ENCODE results near the gene NECAB2.
"Not testable (repeated sequence)": the region's sequence is repeated elsewhere in the genome, so short reads cannot be mapped to it uniquely, and the experiment has no call there.

The NECAB2 gene

GRCh38 chr16:83936581-83937165 lies 31.4 kb upstream of the NECAB2 start:
- no peak for DNase-seq (ENCODE audit: low read depth)

GRCh38 chr16:83937267-83937666 lies 30.8 kb upstream of the NECAB2 start:
- DNase-seq (ENCODE audit: low read depth), result no peak

- DNase-seq (ENCODE audit: low read depth), result no peak
Observed at GRCh38 chr16:83937922-83938885, 29.8 kb upstream of the NECAB2 start.

GRCh38 chr16:83939266-83939855 lies 28.7 kb upstream of the NECAB2 start:
- no peak for DNase-seq (ENCODE audit: low read depth)

- DNase-seq (ENCODE audit: low read depth), result no peak
Observed at GRCh38 chr16:83940119-83940518, 27.9 kb upstream of the NECAB2 start.

- DNase-seq (ENCODE audit: low read depth), result no peak
Observed at GRCh38 chr16:83940630-83941378, 27.2 kb upstream of the NECAB2 start.

- DNase-seq (ENCODE audit: low read depth), result not testable (repeated sequence)
Observed at GRCh38 chr16:83941546-83941945, 26.5 kb upstream of the NECAB2 start.

- DNase-seq (ENCODE audit: low read depth), result no peak
Observed at GRCh38 chr16:83942074-83942473, 26.0 kb upstream of the NECAB2 start.

GRCh38 chr16:83942815-83943515 lies 25.1 kb upstream of the NECAB2 start:
- DNase-seq (ENCODE audit: low read depth), result no peak

- no peak for DNase-seq (ENCODE audit: low read depth)
Observed at GRCh38 chr16:83943516-83944050, 24.5 kb upstream of the NECAB2 start.

GRCh38 chr16:83945587-83945986 lies 22.5 kb upstream of the NECAB2 start:
- no peak for DNase-seq (ENCODE audit: low read depth)

- no peak for DNase-seq (ENCODE audit: low read depth)
Observed at GRCh38 chr16:83946154-83946780, 21.8 kb upstream of the NECAB2 start.

GRCh38 chr16:83946781-83947566 lies 21.1 kb upstream of the NECAB2 start:
- no peak for DNase-seq (ENCODE audit: low read depth)

- no peak for DNase-seq (ENCODE audit: low read depth)
Observed at GRCh38 chr16:83947642-83948234, 20.3 kb upstream of the NECAB2 start.

- no peak for DNase-seq (ENCODE audit: low read depth)
Observed at GRCh38 chr16:83948914-83949723, 18.9 kb upstream of the NECAB2 start.

GRCh38 chr16:83949724-83950001 lies 18.4 kb upstream of the NECAB2 start:
- DNase-seq (ENCODE audit: low read depth), result no peak

- not testable (repeated sequence) for DNase-seq (ENCODE audit: low read depth)
Observed at GRCh38 chr16:83950862-83951399, 17.1 kb upstream of the NECAB2 start.

GRCh38 chr16:83951544-83951943 lies 16.5 kb upstream of the NECAB2 start:
- DNase-seq (ENCODE audit: low read depth), result no peak

- no peak for DNase-seq (ENCODE audit: low read depth)
Observed at GRCh38 chr16:83952587-83952939, 15.5 kb upstream of the NECAB2 start.
